A549 (cell line): ENCODE data around the gene UNC5B. TPM values are rescaled to one million over a fixed set of nuclear protein-coding genes. Genes with fewer than 3 reads are reported as not detected.
A peak's percentile ranks its signal among the peaks of the same experiment; 100 is the strongest.
"Not testable (repeated sequence)": the region's sequence is repeated elsewhere in the genome, so short reads cannot be mapped to it uniquely, and the experiment has no call there.

Experiments
- ATAC-seq, 2 experiments: fragments of 200-7000 bp in 1 of 2; fragments of >200 bp in 1 of 2; cut with Nextera tagmentation in 1 of 2; cut with Tn5 transposase in 1 of 2; 3 replicates each; pipeline versions ENCODE4 v1.8.0 to v1.9.1; 2018 to 2020; ENCODE audit warnings: mild to moderate bottlenecking in 1 of 2, moderate library complexity in 1 of 2
- CTCF ChIA-PET: fragments of 300-600 bp; sonication (Branson Sonifier 250); formaldehyde crosslinking; extraction: SDS; loops from one replicate; lab custom pipeline; 2021; ENCODE audit warnings: antibody characterized with exemption, inconsistent platforms; lab: Yijun Ruan, JAX
- POLR2A ChIA-PET: fragments of 350-600 bp; formaldehyde crosslinking; extraction: SDS; loops from one replicate; lab custom pipeline; 2021; ENCODE audit warnings: antibody characterized with exemption, inconsistent platforms; lab: Yijun Ruan, JAX
- DNase-seq, 2 experiments: peaks; one replicate each; pipeline versions ENCODE4 v3.0.0 to v3.0.0-alpha.2; 2011 to 2016; ENCODE audit warnings: low read depth in 1 of 2, low spot score in 1 of 2
- FAIRE-seq: peaks from 2 replicates; lab custom pipeline; 2011; peaks lifted over from hg19 to GRCh38; lab: Jason Lieb, UNC
- H3K27ac ChIP-seq, 2 experiments: fragments of >200 bp; sonication (Bioruptor Twin); formaldehyde crosslinking; 3 replicates each; pipeline ENCODE4 v1.5.1; 2016 to 2017
- H3K4me1 ChIP-seq: fragments of >200 bp; sonication (Bioruptor Twin); formaldehyde crosslinking; 3 replicates; pipeline ENCODE4 v1.6.1; 2016
- H3K4me2 ChIP-seq: fragments of >200 bp; sonication (Bioruptor Twin); formaldehyde crosslinking; 3 replicates; pipeline ENCODE4 v1.6.1; 2016
- H3K4me3 ChIP-seq: fragments of >200 bp; sonication (Bioruptor Twin); formaldehyde crosslinking; 3 replicates; pipeline ENCODE4 v1.5.1; 2016
- H3K9me3 ChIP-seq: fragments of >200 bp; sonication (Bioruptor Twin); formaldehyde crosslinking; 3 replicates; pipeline ENCODE4 v1.6.1; 2016
- ATOH8 ChIP-seq: fragments of 250-450 bp; sonication (Bioruptor Pico); IDR thresholded peaks from 2 replicates; pipeline ENCODE4 v1.5.0; 2020; ENCODE audit warnings: low read depth, mild to moderate bottlenecking, moderate library complexity
- BCL3 ChIP-seq: fragments of >200 bp; sonication (Bioruptor Twin); formaldehyde crosslinking; IDR thresholded peaks from 3 replicates; pipeline ENCODE4 v1.6.1; 2016
- CBX2 ChIP-seq: fragments of 200-600 bp; sonication (generic); IDR thresholded peaks from 2 replicates; pipeline ENCODE4 v1.6.1; 2016; ENCODE audit warnings: low read depth, mild to moderate bottlenecking, borderline replicate concordance
- CBX8 ChIP-seq: fragments of 200-600 bp; sonication (generic); IDR thresholded peaks from 2 replicates; pipeline ENCODE4 v1.6.1; 2016
- CEBPB ChIP-seq, 2 experiments: fragments of >200 bp in 1 of 2; sonication (Bioruptor Twin) in 1 of 2; formaldehyde crosslinking in 1 of 2; IDR thresholded peaks; 2 replicates each; pipeline ENCODE4 v1.6.1; 2012 to 2016
- E2F6 ChIP-seq: IDR thresholded peaks from 2 replicates; pipeline ENCODE4 v1.6.1; 2012; ENCODE audit warnings: low read depth, borderline replicate concordance
- EHF ChIP-seq: fragments of 250-450 bp; sonication (Bioruptor Pico); IDR thresholded peaks from 2 replicates; pipeline ENCODE4 v1.5.0; 2020; ENCODE audit warnings: mild to moderate bottlenecking
- EP300 ChIP-seq, 2 experiments: fragments of >200 bp; sonication (Bioruptor Twin); formaldehyde crosslinking; IDR thresholded peaks; 2 replicates in 1 of 2; 3 replicates in 1 of 2; pipeline ENCODE4 v1.6.1; 2016 to 2017
- FOSB ChIP-seq: fragments of 250-450 bp; sonication (Bioruptor Pico); IDR thresholded peaks from 2 replicates; pipeline ENCODE4 v1.5.0; 2020; ENCODE audit warnings: mild to moderate bottlenecking, moderate library complexity
- FOXS1 ChIP-seq: fragments of 250-450 bp; sonication (Bioruptor Pico); IDR thresholded peaks from 2 replicates; pipeline ENCODE4 v1.5.0; 2020; ENCODE audit warnings: mild to moderate bottlenecking, moderate library complexity
- GATA3 ChIP-seq: IDR thresholded peaks from 2 replicates; pipeline ENCODE4 v1.6.1; 2012; ENCODE audit warnings: borderline replicate concordance
- HDAC2 ChIP-seq: fragments of 200-600 bp; sonication (generic); IDR thresholded peaks from 2 replicates; pipeline ENCODE4 v1.6.1; 2016
- HES2 ChIP-seq: fragments of >200 bp; sonication (Bioruptor Twin); formaldehyde crosslinking; IDR thresholded peaks from 2 replicates; pipeline ENCODE4 v1.6.1; 2016
- HOXA7 ChIP-seq: fragments of 250-450 bp; sonication (Bioruptor Pico); IDR thresholded peaks from 2 replicates; pipeline ENCODE4 v1.5.0; 2020; ENCODE audit warnings: mild to moderate bottlenecking, moderate library complexity
- HOXB13 ChIP-seq: fragments of 250-450 bp; sonication (Bioruptor Pico); IDR thresholded peaks from 2 replicates; pipeline ENCODE4 v1.5.0; 2020; ENCODE audit warnings: low read depth, mild to moderate bottlenecking, moderate library complexity
- HOXB5 ChIP-seq: fragments of 250-450 bp; sonication (Bioruptor Pico); IDR thresholded peaks from 2 replicates; pipeline ENCODE4 v1.5.0; 2020; ENCODE audit warnings: mild to moderate bottlenecking, moderate library complexity
- MAZ ChIP-seq: fragments of 150-350 bp; IDR thresholded peaks from 2 replicates; pipeline ENCODE4 v1.6.1; 2014; ENCODE audit warnings: antibody characterized with exemption, low read depth, low read length, borderline replicate concordance
- MYC ChIP-seq: IDR thresholded peaks from 2 replicates; pipeline ENCODE4 v1.6.1; 2012; ENCODE audit warnings: mild to moderate bottlenecking, inconsistent platforms, low read length, improper control_type of control experiment, borderline replicate concordance
- NR3C1 ChIP-seq: fragments of >200 bp; sonication (Bioruptor Twin); formaldehyde crosslinking; IDR thresholded peaks from 3 replicates; pipeline ENCODE4 v1.6.1; 2017
- PHF8 ChIP-seq: fragments of 200-600 bp; sonication (generic); IDR thresholded peaks from 2 replicates; pipeline ENCODE4 v1.6.1; 2016; ENCODE audit warnings: low read depth, mild to moderate bottlenecking, antibody characterized with exemption, moderate library complexity, borderline replicate concordance
- RAD21 ChIP-seq, 2 experiments: fragments of >200 bp in 1 of 2; sonication (Bioruptor Twin) in 1 of 2; formaldehyde crosslinking in 1 of 2; IDR thresholded peaks in 1 of 2; conservative IDR thresholded peaks in 1 of 2; 2 replicates in 1 of 2; 3 replicates in 1 of 2; pipeline ENCODE4 v1.6.1; 2012 to 2018; ENCODE audit warnings: inconsistent platforms in 1 of 2
- RCOR1 ChIP-seq: fragments of 150-350 bp; IDR thresholded peaks from 2 replicates; pipeline ENCODE4 v1.6.1; 2014; ENCODE audit warnings: antibody characterized with exemption, low read length, low read depth
- RNF2 ChIP-seq: fragments of 200-600 bp; sonication (generic); IDR thresholded peaks from 2 replicates; pipeline ENCODE4 v1.6.1; 2016; ENCODE audit warnings: low read depth, mild to moderate bottlenecking, antibody characterized with exemption, moderate library complexity, borderline replicate concordance
- SMC3 ChIP-seq: fragments of >200 bp; sonication (Bioruptor Twin); formaldehyde crosslinking; IDR thresholded peaks from 3 replicates; pipeline ENCODE4 v1.6.1; 2018; ENCODE audit warnings: inconsistent platforms
- WGBS: methylation state at CpG from one replicate; pipeline ENCODE4 v1.1.6; 2017; ENCODE audit errors: missing lambda C conversion rate; 5-methylcytosine and 5-hydroxymethylcytosine counted together
- polyA plus RNA-seq, 4 experiments: library from polyadenylated mRNA; depleted of rRNA in 3 of 4; stranded (reverse); fragments of >200 nt; fragmentation: RNase III in 1 of 4; extraction: RNeasy Plus Mini Kit Qiagen cat#74134 plus additional on column Dnase treatment in 1 of 4; gene quantifications; 2 replicates in 3 of 4; 3 replicates in 1 of 4; pipeline ENCODE4 v1.2.3, GENCODE V29; 2011 to 2017

UNC5B gene
- polyA plus RNA-seq, 2 of the 4 experiments (the other 2 are of a cell fraction) = 0.14 to 1.0 TPM

- H3K4me1 ChIP-seq = peaks cover 21% of the 10 kb centered on the region; the same call in 2 of the 3 replicates
- no peak for TF ChIP-seq HES2
- TF ChIP-seq ATOH8 (CRISPR knock-in tag) = no peak
- TF ChIP-seq HOXB13 (CRISPR knock-in tag) = no peak
- TF ChIP-seq CBX8 = no peak
- no peak for TF ChIP-seq RAD21 (conservative IDR thresholded peaks at IDR 0.05 in 1 of 2, IDR thresholded peaks at IDR 0.05 in 1 of 2)
- no peak for TF ChIP-seq FOSB (CRISPR knock-in tag)
- TF ChIP-seq PHF8 = no peak
- TF ChIP-seq CBX2 = no peak
- TF ChIP-seq NR3C1 = no peak
- TF ChIP-seq RNF2 = no peak
- no peak for TF ChIP-seq EHF (CRISPR knock-in tag)
- no peak for TF ChIP-seq GATA3
- no peak for TF ChIP-seq EP300 (IDR thresholded peaks at IDR 0.05)
- DNase-seq = peak in 1 of 2 experiments; percentile 36
- H3K27ac ChIP-seq = peak overlapping the region in 1 of 2 experiments; percentile 64; a peak in 2 of 6 replicates
- no peak for FAIRE-seq
- peak overlapping the region; percentile 85; the same call in 2 of the 3 replicates for H3K4me2 ChIP-seq
- WGBS = 57% methylated on average over 4 of the region's 4 CpGs
- ChIA-PET CTCF (interaction anchor here (0.6 to 5.4 kb wide), 5 partner anchors 9 to 336 kb away, joined by 3 to 27 read pairs (median 6); no protein-coding TSS in a partner anchor), POLR2A (no interaction called here)
- ATAC-seq = peak; percentile 9 to 13; a peak in 3 of 6 replicates
- H3K4me3 ChIP-seq = peak overlapping the region; percentile 42; the same call in 1 of the 3 replicates
- no peaks in the 10 kb centered on the region for H3K9me3 ChIP-seq
Measured at GRCh38 chr10:71218046-71218650, 5.8 kb downstream of the UNC5B start.

- Histone ChIP-seq H3K4me3 (no peak overlapping the region), H3K9me3 (no peaks in the 10 kb centered on the region), H3K4me1 (peaks cover 21% of the 10 kb centered on the region; the same call in 2 of the 3 replicates), H3K27ac (no peak overlapping the region), H3K4me2 (no peak overlapping the region)
- DNase-seq = no peak
- no peak for ATAC-seq
- ChIA-PET CTCF (interaction anchor here (0.6 to 5.4 kb wide), 5 partner anchors 10 to 336 kb away, joined by 3 to 27 read pairs (median 6); no protein-coding TSS in a partner anchor), POLR2A (no interaction called here)
- WGBS = 88% methylated on average over 5 of the region's 5 CpGs
- TF ChIP-seq MAZ (no peak), RAD21 (conservative IDR thresholded peaks at IDR 0.05 in 1 of 2, IDR thresholded peaks at IDR 0.05 in 1 of 2) (no peak), SMC3 (no peak), E2F6 (no peak), MYC (no peak), HOXA7 (CRISPR knock-in tag) (no peak), HOXB5 (no peak), RCOR1 (no peak), HDAC2 (no peak), CBX8 (no peak), BCL3 (no peak), CEBPB (IDR thresholded peaks at IDR 0.05) (no peak), FOXS1 (CRISPR knock-in tag) (no peak), GATA3 (no peak)
- FAIRE-seq = no peak
Measured at GRCh38 chr10:71218651-71219050, 6.3 kb downstream of the UNC5B start.

GRCh38 chr10:71219236-71219917 lies 7.0 kb downstream of the UNC5B start:
- H3K27ac ChIP-seq, DNase-seq, H3K4me2 ChIP-seq, H3K4me3 ChIP-seq, H3K9me3 ChIP-seq, ATAC-seq, POLR2A ChIA-PET, FAIRE-seq: not testable (repeated sequence)
- WGBS = 60% methylated on average over 7 of the region's 7 CpGs
- peaks cover 14% of the 10 kb centered on the region; the same call in 2 of the 3 replicates for H3K4me1 ChIP-seq
- CTCF ChIA-PET = interaction anchor here (1.1 to 5.4 kb wide), 5 partner anchors 11 to 317 kb away, joined by 3 to 27 read pairs (median 5); no protein-coding TSS in a partner anchor
